MCF 10A (cell line): ENCODE measurements around the gene ECHDC1. TPM values are rescaled to one million over a fixed set of nuclear protein-coding genes. Genes with fewer than 3 reads are reported as not detected.

Experiments used
- BruUV-seq: library from RNA; stranded (reverse); fragments of 400-500 nt; replicated peaks from 2 replicates; lab custom pipeline; 2021; lab: Mats Ljungman, UMichigan
- CTCF ChIA-PET: fragments of 300-600 bp; sonication (Branson Sonifier 250); formaldehyde crosslinking; extraction: SDS; loops from one replicate; lab custom pipeline; 2021; ENCODE audit warnings: antibody characterized with exemption, inconsistent platforms; lab: Yijun Ruan, JAX
- POLR2A ChIA-PET: fragments of 300-600, 350-650 bp; sonication (Branson Sonifier 250); formaldehyde crosslinking; extraction: SDS; loops from one replicate; lab custom pipeline; 2020; ENCODE audit warnings: antibody characterized with exemption, inconsistent platforms; lab: Yijun Ruan, JAX
- DNase-seq: peaks from one replicate; pipeline ENCODE4 v3.0.0-alpha.2; 2018; ENCODE audit not compliant: unreplicated experiment
- H3K27ac Mint-ChIP-seq: one replicate; pipeline ENCODE4 v1.8.0; 2022; ENCODE audit warnings: mild to moderate bottlenecking, low read depth, mixed read lengths; ENCODE audit not compliant: unreplicated experiment
- H3K27me3 Mint-ChIP-seq: one replicate; pipeline ENCODE4 v1.8.0; 2022; ENCODE audit warnings: mixed read lengths; ENCODE audit not compliant: insufficient read depth, unreplicated experiment
- H3K36me3 Mint-ChIP-seq: one replicate; pipeline ENCODE4 v1.8.0; 2022; ENCODE audit warnings: mild to moderate bottlenecking, moderate library complexity, mixed read lengths; ENCODE audit not compliant: insufficient read depth, unreplicated experiment
- H3K4me1 Mint-ChIP-seq: one replicate; pipeline ENCODE4 v1.8.0; 2022; ENCODE audit warnings: mixed read lengths; ENCODE audit not compliant: insufficient read depth, unreplicated experiment
- H3K4me3 Mint-ChIP-seq: one replicate; pipeline ENCODE4 v1.8.0; 2022; ENCODE audit warnings: mild to moderate bottlenecking, moderate library complexity, mixed read lengths; ENCODE audit not compliant: unreplicated experiment
- H3K9me3 Mint-ChIP-seq: one replicate; pipeline ENCODE4 v1.8.0; 2022; ENCODE audit warnings: mixed read lengths; ENCODE audit not compliant: unreplicated experiment
- CTCF ChIP-seq: fragments of 200-600 bp; IDR thresholded peaks from one replicate; pipeline ENCODE4 v1.8.0; 2022; ENCODE audit warnings: antibody characterized with exemption, mild to moderate bottlenecking; ENCODE audit not compliant: unreplicated experiment
- intact Hi-C: fragments of 100-400 bp; cut with micrococcal nuclease; formaldehyde crosslinking; loops from 2 replicates; pipeline ENCODE4 v1.14.1; 2022
- total RNA-seq: library from RNA; stranded (reverse); gene quantifications from 2 replicates; pipeline ENCODE4 v1.2.3, GENCODE V29; 2022

ECHDC1 gene
- total RNA-seq, 1 experiment from 2014 or later, result 70.7 TPM

GRCh38 chr6:127300411-127300810 lies 43.0 kb downstream of the ECHDC1 start:
- Mint-ChIP-seq H3K4me1 (peaks cover 13% of the 10 kb centered on the region), H3K27me3 (no peaks in the 10 kb centered on the region), H3K9me3 (no peaks in the 10 kb centered on the region), H3K4me3 (no peak overlapping the region), H3K27ac (no peak overlapping the region), H3K36me3 (peaks cover 15% of the 10 kb centered on the region)
- intact Hi-C loops, result loop anchor here (5.0 kb wide), 1 partner anchor 42 kb away; the partner anchor contains the start of gene ECHDC1
- ChIA-PET POLR2A (interaction anchor here (1.1 to 1.3 kb wide), 2 partner anchors 9 to 17 kb away, joined by 3 read pairs; no protein-coding TSS in a partner anchor), CTCF (interaction anchor here (0.5 to 4.2 kb wide), 11 partner anchors 15 to 1541 kb away, joined by 3 to 52 read pairs (median 4); partner anchors contain the start of gene RNF146)
- DNase-seq, result peak; percentile 14
- no peak for TF ChIP-seq CTCF
- BruUV-seq, result no TSS peak

GRCh38 chr6:127299522-127300240 lies 43.7 kb downstream of the ECHDC1 start:
- DNase-seq, result no peak
- Mint-ChIP-seq H3K27me3 (no peaks in the 10 kb centered on the region), H3K9me3 (no peaks in the 10 kb centered on the region), H3K4me1 (peaks cover 9% of the 10 kb centered on the region), H3K27ac (no peak overlapping the region), H3K4me3 (no peak overlapping the region), H3K36me3 (peaks cover 18% of the 10 kb centered on the region)
- ChIA-PET POLR2A (interaction anchor here (0.8 kb wide), 1 partner anchor 33 kb away, joined by 3 read pairs; the partner anchor contains the start of gene RNF146), CTCF (interaction anchor here (0.6 to 4.2 kb wide), 10 partner anchors 10 to 1247 kb away, joined by 3 to 52 read pairs (median 4); no protein-coding TSS in a partner anchor)
- no TSS peak for BruUV-seq
- intact Hi-C loops, result loop anchor here (5.0 kb wide), 1 partner anchor 43 kb away; the partner anchor contains the start of gene ECHDC1
- TF ChIP-seq CTCF, result no peak

GRCh38 chr6:127298475-127298874 lies 44.9 kb downstream of the ECHDC1 start:
- Mint-ChIP-seq H3K9me3 (no peaks in the 10 kb centered on the region), H3K4me3 (no peak overlapping the region), H3K4me1 (no peaks in the 10 kb centered on the region), H3K36me3 (peaks cover 20% of the 10 kb centered on the region), H3K27me3 (no peaks in the 10 kb centered on the region), H3K27ac (no peak overlapping the region)
- DNase-seq, result no peak
- no TSS peak for BruUV-seq
- intact Hi-C loops, result no loop called here
- CTCF ChIA-PET, result interaction anchor here (1.7 to 4.2 kb wide), 2 partner anchors 9 to 241 kb away, joined by 7 to 52 read pairs; no protein-coding TSS in a partner anchor
- POLR2A ChIA-PET, result interaction anchor here (0.8 kb wide), 1 partner anchor 11 kb away, joined by 4 read pairs; no protein-coding TSS in a partner anchor
- TF ChIP-seq CTCF, result no peak

- no peak overlapping the region for H3K27ac Mint-ChIP-seq
- POLR2A ChIA-PET, result interaction anchor here (0.6 to 1.1 kb wide), 4 partner anchors 10 to 566 kb away, joined by 3 to 5 read pairs (median 4); no protein-coding TSS in a partner anchor
Measured at GRCh38 chr6:127297502-127298070, 45.8 kb downstream of the ECHDC1 start.

More at GRCh38 chr6:127297502-127298070, 45.8 kb downstream of the ECHDC1 start:
- TF ChIP-seq CTCF, result no peak
- no peak overlapping the region for H3K4me3 Mint-ChIP-seq
- intact Hi-C loops, result no loop called here
- no TSS peak for BruUV-seq
- H3K27me3 Mint-ChIP-seq, result no peaks in the 10 kb centered on the region
- no peak for DNase-seq
- no peaks in the 10 kb centered on the region for H3K9me3 Mint-ChIP-seq
- no peaks in the 10 kb centered on the region for H3K4me1 Mint-ChIP-seq
- peaks cover 25% of the 10 kb centered on the region for H3K36me3 Mint-ChIP-seq
- CTCF ChIA-PET, result interaction anchor here (1.0 to 2.0 kb wide), 6 partner anchors 11 to 241 kb away, joined by 3 to 6 read pairs (median 4); partner anchors contain the start of gene RNF146
